HepG2 (cell line): ENCODE results near the gene CRTC2. TPM values are rescaled to one million over a fixed set of nuclear protein-coding genes. Genes with fewer than 3 reads are reported as not detected.

ENCODE experiments used
- CBFB ChIP-seq: sonication (generic); formaldehyde crosslinking; IDR thresholded peaks from 2 replicates; pipeline ENCODE4 v1.4.0; 2020; ENCODE audit warnings: missing genetic modification reagents
- DMAP1 ChIP-seq: IDR thresholded peaks from 2 replicates; pipeline ENCODE4 v1.6.1; 2016
- ELF3 ChIP-seq: IDR thresholded peaks from 2 replicates; pipeline ENCODE4 v1.6.1; 2016; ENCODE audit warnings: missing genetic modification reagents, missing compliant biosample characterization
- EP300 ChIP-seq, 3 experiments: sonication (generic) in 1 of 3; formaldehyde crosslinking in 1 of 3; IDR thresholded peaks; 2 replicates each; pipeline versions ENCODE4 v1.5.1 to v1.6.1; 2011 to 2020; ENCODE audit warnings: low read depth in 2 of 3, low read length in 2 of 3, borderline replicate concordance in 1 of 3, improper control_type of control experiment in 1 of 3, mild to moderate bottlenecking in 1 of 3, missing genetic modification reagents in 1 of 3, moderate library complexity in 1 of 3
- MTA1 ChIP-seq: sonication (generic); formaldehyde crosslinking; IDR thresholded peaks from 2 replicates; pipeline ENCODE4 v1.4.0; 2020; ENCODE audit warnings: missing genetic modification reagents, mild to moderate bottlenecking, borderline replicate concordance
- PHF5A ChIP-seq: IDR thresholded peaks from one replicate; pipeline ENCODE4 v1.6.1; 2018; ENCODE audit warnings: low read depth, missing genetic modification reagents; ENCODE audit not compliant: unreplicated experiment
- POLR2G ChIP-seq: fragments of 200-400 bp; formaldehyde crosslinking; IDR thresholded peaks from 2 replicates; pipeline ENCODE4 v1.6.1; 2018; ENCODE audit warnings: mild to moderate bottlenecking, low read depth, low read length, moderate library complexity
- SAFB2 ChIP-seq: sonication (generic); formaldehyde crosslinking; IDR thresholded peaks from 2 replicates; pipeline ENCODE4 v1.5.1; 2020; ENCODE audit warnings: missing genetic modification reagents, low read depth, mild to moderate bottlenecking, borderline replicate concordance
- SALL2 ChIP-seq: sonication (generic); formaldehyde crosslinking; IDR thresholded peaks from 2 replicates; pipeline ENCODE4 v1.8.1; 2023; ENCODE audit warnings: mild to moderate bottlenecking, missing genetic modification reagents, inconsistent platforms
- SKI ChIP-seq: fragments of 450-650 bp; IDR thresholded peaks from one replicate; pipeline ENCODE4 v1.6.1; 2018; ENCODE audit warnings: mild to moderate bottlenecking; ENCODE audit not compliant: partially characterized antibody
- SNRNP70 ChIP-seq: fragments of 200-400 bp; formaldehyde crosslinking; IDR thresholded peaks from 2 replicates; pipeline ENCODE4 v1.6.1; 2017; ENCODE audit warnings: mild to moderate bottlenecking, low read depth, low read length, moderate library complexity
- SOX6 ChIP-seq, 2 experiments: fragments of 450-650 bp in 1 of 2; sonication (generic) in 1 of 2; formaldehyde crosslinking in 1 of 2; IDR thresholded peaks; 2 replicates each; pipeline versions ENCODE4 v1.4.0 to v1.6.1; 2017 to 2020; ENCODE audit warnings: antibody characterized with exemption in 1 of 2, mild to moderate bottlenecking in 1 of 2, missing genetic modification reagents in 1 of 2
- ZNF160 ChIP-seq: sonication (generic); formaldehyde crosslinking; IDR thresholded peaks from 2 replicates; pipeline ENCODE4 v1.8.0; 2022; ENCODE audit warnings: mild to moderate bottlenecking, inconsistent platforms, missing genetic modification reagents
- ZNF441 ChIP-seq: sonication (generic); formaldehyde crosslinking; IDR thresholded peaks from 2 replicates; pipeline ENCODE4 v1.7.0; 2021; ENCODE audit warnings: missing genetic modification reagents, borderline replicate concordance
- ZNF556 ChIP-seq: sonication (generic); formaldehyde crosslinking; IDR thresholded peaks from 2 replicates; pipeline ENCODE4 v1.4.0; 2020; ENCODE audit warnings: mild to moderate bottlenecking, missing genetic modification reagents, borderline replicate concordance
- ZNF777 ChIP-seq: sonication (generic); formaldehyde crosslinking; IDR thresholded peaks from 2 replicates; pipeline ENCODE4 v1.4.0; 2020; ENCODE audit warnings: missing genetic modification reagents
- polyA plus RNA-seq, 8 experiments: library from polyadenylated mRNA; depleted of rRNA in 3 of 8; stranded (reverse) in 7 of 8; unstranded in 1 of 8; fragments of >200 nt; fragmentation: Illumina TruSeq in 4 of 8; extraction: Trizol in 4 of 8; gene quantifications; 2 replicates each; pipeline versions ENCODE4 v1.2.1 to v1.2.3, GENCODE V29; 2011 to 2016; ENCODE audit warnings: low read depth in 4 of 8, missing spikeins in 1 of 8, mixed read lengths in 1 of 8; ENCODE audit not compliant: insufficient read depth in 1 of 8
- total RNA-seq, 5 experiments: library from RNA; depleted of rRNA; stranded (reverse); fragments of >200 nt; fragmentation: Illumina TruSeq; extraction: Trizol; gene quantifications; 2 replicates each; pipeline ENCODE4 v1.2.3, GENCODE V29; 2016; ENCODE audit warnings: low read depth in 1 of 5
- TF ChIP-seq, protein P1 (sequence below): sonication (generic); formaldehyde crosslinking; IDR thresholded peaks from 2 replicates; pipeline ENCODE4 v1.5.0; 2020; ENCODE audit warnings: missing genetic modification reagents
- TF ChIP-seq, protein P2 (sequence below): IDR thresholded peaks from 2 replicates; pipeline ENCODE4 v1.6.1; 2016; ENCODE audit warnings: low read depth, control low read depth
- TF ChIP-seq, protein P3 (sequence below): sonication (generic); formaldehyde crosslinking; IDR thresholded peaks from 2 replicates; pipeline ENCODE4 v1.4.0; 2020; ENCODE audit warnings: missing genetic modification reagents, borderline replicate concordance
- TF ChIP-seq, protein P4 (sequence below): sonication (generic); IDR thresholded peaks from 2 replicates; pipeline ENCODE4 v1.6.1; 2016; ENCODE audit warnings: low read depth, borderline replicate concordance

The CRTC2 gene
- total and polyA plus RNA-seq, 2 of the 13 experiments (the other 11 are each of a cell fraction or from before 2014, with no cell fraction given): 6.1 to 26.7 TPM

DNA sequence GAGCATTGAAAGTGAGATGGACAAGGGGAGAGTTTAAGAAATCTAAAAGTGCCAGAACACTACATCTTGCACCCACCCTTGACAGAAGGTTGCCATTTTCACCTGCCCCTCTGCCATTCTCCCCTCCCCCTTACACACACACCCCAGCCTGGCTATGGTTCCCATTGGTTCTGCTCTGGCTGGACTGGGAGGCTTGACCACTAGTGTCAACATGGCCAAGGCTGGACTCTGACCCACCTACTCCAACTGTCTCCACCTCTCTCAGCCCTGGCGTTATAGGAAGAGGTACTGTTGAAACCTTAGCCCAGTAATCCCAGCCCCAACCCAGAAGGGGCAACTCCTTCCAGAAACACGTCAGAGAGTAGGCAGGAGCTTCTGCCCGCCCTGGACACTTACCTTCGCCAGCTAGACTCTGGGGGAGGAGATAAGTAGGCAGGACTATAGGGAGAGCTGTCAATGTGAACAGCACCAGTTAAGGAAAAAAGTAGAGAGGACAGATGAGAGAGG, 4.5 kb downstream of the CRTC2 start (continued):
- TF ChIP-seq, protein P1, sequence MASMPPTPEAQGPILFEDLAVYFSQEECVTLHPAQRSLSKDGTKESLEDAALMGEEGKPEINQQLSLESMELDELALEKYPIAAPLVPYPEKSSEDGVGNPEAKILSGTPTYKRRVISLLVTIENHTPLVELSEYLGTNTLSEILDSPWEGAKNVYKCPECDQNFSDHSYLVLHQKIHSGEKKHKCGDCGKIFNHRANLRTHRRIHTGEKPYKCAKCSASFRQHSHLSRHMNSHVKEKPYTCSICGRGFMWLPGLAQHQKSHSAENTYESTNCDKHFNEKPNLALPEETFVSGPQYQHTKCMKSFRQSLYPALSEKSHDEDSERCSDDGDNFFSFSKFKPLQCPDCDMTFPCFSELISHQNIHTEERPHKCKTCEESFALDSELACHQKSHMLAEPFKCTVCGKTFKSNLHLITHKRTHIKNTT (CRISPR knock-in tag): no peak
- TF ChIP-seq SOX6 (IDR thresholded peaks at IDR 0.05): no peak
- TF ChIP-seq SOX6 (CRISPR knock-in tag; IDR thresholded peaks at IDR 0.05): peak; percentile 38; the same call in 1 of the 2 replicates
- TF ChIP-seq, protein P2, sequence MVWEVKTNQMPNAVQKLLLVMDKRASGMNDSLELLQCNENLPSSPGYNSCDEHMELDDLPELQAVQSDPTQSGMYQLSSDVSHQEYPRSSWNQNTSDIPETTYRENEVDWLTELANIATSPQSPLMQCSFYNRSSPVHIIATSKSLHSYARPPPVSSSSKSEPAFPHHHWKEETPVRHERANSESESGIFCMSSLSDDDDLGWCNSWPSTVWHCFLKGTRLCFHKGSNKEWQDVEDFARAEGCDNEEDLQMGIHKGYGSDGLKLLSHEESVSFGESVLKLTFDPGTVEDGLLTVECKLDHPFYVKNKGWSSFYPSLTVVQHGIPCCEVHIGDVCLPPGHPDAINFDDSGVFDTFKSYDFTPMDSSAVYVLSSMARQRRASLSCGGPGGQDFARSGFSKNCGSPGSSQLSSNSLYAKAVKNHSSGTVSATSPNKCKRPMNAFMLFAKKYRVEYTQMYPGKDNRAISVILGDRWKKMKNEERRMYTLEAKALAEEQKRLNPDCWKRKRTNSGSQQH (CRISPR knock-in tag): peak; percentile 58; the same call in 1 of the 2 replicates
- no peak for TF ChIP-seq SALL2 (CRISPR knock-in tag)
- TF ChIP-seq PHF5A (CRISPR knock-in tag): no peak
- peak; percentile 49; the same call in 1 of the 2 replicates for TF ChIP-seq ZNF556 (CRISPR knock-in tag)
- peak; percentile 38 for TF ChIP-seq SKI
- TF ChIP-seq ELF3: peak; percentile 63; the same call in 1 of the 2 replicates
- TF ChIP-seq DMAP1 (CRISPR knock-in tag): 0 out of 2 replicates have a peak, but pooled peaks have one; percentile 48
- TF ChIP-seq EP300 (IDR thresholded peaks at IDR 0.05; ENCODE audit: low read depth in 2 of 2, low read length in 2 of 2): no peak
- TF ChIP-seq EP300 (CRISPR knock-in tag; IDR thresholded peaks at IDR 0.05; ENCODE audit: borderline replicate concordance): peak; percentile 30; the same call in 1 of the 2 replicates
- no peak for TF ChIP-seq SNRNP70
- TF ChIP-seq ZNF441: peak; percentile 82
- TF ChIP-seq ZNF160 (CRISPR knock-in tag): no peak
- TF ChIP-seq MTA1: 0 out of 2 replicates have a peak, but pooled peaks have one; percentile 27
- TF ChIP-seq, protein P3, sequence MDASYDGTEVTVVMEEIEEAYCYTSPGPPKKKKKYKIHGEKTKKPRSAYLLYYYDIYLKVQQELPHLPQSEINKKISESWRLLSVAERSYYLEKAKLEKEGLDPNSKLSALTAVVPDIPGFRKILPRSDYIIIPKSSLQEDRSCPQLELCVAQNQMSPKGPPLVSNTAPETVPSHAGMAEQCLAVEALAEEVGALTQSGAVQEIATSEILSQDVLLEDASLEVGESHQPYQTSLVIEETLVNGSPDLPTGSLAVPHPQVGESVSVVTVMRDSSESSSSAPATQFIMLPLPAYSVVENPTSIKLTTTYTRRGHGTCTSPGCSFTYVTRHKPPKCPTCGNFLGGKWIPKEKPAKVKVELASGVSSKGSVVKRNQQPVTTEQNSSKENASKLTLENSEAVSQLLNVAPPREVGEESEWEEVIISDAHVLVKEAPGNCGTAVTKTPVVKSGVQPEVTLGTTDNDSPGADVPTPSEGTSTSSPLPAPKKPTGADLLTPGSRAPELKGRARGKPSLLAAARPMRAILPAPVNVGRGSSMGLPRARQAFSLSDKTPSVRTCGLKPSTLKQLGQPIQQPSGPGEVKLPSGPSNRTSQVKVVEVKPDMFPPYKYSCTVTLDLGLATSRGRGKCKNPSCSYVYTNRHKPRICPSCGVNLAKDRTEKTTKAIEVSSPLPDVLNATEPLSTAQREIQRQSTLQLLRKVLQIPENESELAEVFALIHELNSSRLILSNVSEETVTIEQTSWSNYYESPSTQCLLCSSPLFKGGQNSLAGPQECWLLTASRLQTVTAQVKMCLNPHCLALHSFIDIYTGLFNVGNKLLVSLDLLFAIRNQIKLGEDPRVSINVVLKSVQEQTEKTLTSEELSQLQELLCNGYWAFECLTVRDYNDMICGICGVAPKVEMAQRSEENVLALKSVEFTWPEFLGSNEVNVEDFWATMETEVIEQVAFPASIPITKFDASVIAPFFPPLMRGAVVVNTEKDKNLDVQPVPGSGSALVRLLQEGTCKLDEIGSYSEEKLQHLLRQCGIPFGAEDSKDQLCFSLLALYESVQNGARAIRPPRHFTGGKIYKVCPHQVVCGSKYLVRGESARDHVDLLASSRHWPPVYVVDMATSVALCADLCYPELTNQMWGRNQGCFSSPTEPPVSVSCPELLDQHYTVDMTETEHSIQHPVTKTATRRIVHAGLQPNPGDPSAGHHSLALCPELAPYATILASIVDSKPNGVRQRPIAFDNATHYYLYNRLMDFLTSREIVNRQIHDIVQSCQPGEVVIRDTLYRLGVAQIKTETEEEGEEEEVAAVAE: peak; percentile 94
- TF ChIP-seq CBFB (CRISPR knock-in tag): peak; percentile 65; the same call in 1 of the 2 replicates
- TF ChIP-seq, protein P4, sequence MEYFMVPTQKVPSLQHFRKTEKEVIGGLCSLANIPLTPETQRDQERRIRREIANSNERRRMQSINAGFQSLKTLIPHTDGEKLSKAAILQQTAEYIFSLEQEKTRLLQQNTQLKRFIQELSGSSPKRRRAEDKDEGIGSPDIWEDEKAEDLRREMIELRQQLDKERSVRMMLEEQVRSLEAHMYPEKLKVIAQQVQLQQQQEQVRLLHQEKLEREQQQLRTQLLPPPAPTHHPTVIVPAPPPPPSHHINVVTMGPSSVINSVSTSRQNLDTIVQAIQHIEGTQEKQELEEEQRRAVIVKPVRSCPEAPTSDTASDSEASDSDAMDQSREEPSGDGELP: peak; percentile 50; the same call in 1 of the 2 replicates
- no peak for TF ChIP-seq ZNF777 (CRISPR knock-in tag)
- TF ChIP-seq POLR2G: 0 out of 2 replicates have a peak, but pooled peaks have one; percentile 17
- no peak for TF ChIP-seq SAFB2 (CRISPR knock-in tag)
